HG02885 (cell line): ENCODE results near the gene MRPL14.
"Not testable (repeated sequence)": the region's sequence is repeated elsewhere in the genome, so short reads cannot be mapped to it uniquely, and the experiment has no call there.

Experiments
- ATAC-seq: cut with Tn5 transposase; IDR thresholded peaks from one replicate; pipeline ENCODE4 v1.9.1; 2021; ENCODE audit warnings: mild to moderate bottlenecking; ENCODE audit not compliant: unreplicated experiment, poor library complexity

MRPL14 gene

DNA sequence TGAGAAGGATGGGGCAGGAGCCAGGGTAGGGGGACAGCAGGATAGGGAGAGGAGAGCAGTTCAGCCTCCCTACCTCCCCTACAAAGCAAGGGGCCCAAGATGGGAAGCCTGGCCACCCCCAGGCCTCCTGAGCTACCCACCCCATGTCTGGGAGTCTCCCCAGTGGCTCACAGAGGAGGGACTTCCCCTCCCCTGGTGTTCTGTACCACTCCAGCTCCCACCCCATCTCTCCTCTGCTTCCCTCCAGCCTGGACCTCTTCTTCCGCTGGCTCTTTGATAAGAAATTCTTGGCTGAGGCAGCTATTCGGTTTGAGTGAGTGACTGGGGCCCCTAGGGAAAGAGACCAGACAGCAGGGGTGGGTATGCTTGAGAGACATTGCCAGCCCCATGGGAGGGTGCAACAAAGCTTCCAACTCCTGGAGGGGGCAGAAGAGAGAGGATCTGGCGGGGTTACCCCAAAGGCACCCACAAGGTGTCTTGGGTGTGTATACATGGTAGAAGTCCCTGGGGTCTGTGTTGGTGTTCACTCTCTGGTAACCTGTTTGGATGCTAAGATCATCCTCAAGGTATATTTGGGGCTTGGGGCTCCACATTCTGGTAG is 23.2 kb upstream of the MRPL14 start:
- ATAC-seq = no peak

- no peak for ATAC-seq
Measured at GRCh38 chr6:44149369-44150012, 22.2 kb upstream of the MRPL14 start.

- no peak for ATAC-seq
Measured at GRCh38 chr6:44148306-44148705, 21.1 kb upstream of the MRPL14 start.

DNA sequence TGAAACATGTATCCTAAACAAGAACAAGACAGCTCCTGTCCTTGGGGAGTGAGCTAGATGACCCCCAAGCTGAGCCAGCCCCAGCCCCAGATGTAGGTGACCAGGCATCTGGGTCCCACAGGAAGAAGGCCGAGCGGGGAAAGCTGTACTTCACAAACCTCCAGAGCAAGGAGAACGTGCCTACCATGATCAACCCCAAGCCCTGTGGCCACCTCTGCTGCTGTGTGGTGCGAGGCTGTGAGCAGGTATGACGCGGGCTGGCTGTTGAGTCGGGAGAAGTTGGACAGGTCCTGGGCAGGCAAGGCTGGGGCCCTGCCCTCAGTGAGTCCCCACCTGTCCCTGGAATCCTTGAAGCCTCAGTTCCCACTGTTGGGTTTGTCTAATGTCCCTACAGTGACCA is 20.0 kb upstream of the MRPL14 start:
- no peak for ATAC-seq

- no peak for ATAC-seq
Measured at GRCh38 chr6:44146685-44147084, 19.4 kb upstream of the MRPL14 start.

- no peak for ATAC-seq
Measured at GRCh38 chr6:44145839-44146238, 18.6 kb upstream of the MRPL14 start.

GRCh38 chr6:44144536-44144935 is 17.3 kb upstream of the MRPL14 start:
- ATAC-seq = not testable (repeated sequence)

- no peak for ATAC-seq
Measured at GRCh38 chr6:44143731-44144130, 16.5 kb upstream of the MRPL14 start.

DNA sequence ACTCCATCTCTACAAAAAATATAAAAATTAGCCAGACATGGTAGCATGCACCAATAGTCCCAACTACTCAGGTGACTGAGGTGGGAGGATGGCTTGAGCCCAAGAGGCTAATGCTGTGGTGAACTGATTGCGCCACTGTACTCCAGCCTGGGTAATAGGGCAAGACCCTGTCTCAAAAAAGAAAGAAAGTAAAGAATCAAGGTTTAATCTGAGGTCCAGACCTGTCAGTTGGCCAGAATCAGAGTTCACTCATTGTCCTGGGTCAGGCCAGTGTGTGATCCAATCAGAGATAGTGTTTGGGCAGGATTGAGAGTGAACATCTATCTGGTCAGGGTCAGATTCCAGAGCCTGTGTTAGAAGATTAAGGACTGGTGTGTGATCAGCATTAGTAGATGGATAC is 15.6 kb upstream of the MRPL14 start:
- no peak for ATAC-seq

DNA sequence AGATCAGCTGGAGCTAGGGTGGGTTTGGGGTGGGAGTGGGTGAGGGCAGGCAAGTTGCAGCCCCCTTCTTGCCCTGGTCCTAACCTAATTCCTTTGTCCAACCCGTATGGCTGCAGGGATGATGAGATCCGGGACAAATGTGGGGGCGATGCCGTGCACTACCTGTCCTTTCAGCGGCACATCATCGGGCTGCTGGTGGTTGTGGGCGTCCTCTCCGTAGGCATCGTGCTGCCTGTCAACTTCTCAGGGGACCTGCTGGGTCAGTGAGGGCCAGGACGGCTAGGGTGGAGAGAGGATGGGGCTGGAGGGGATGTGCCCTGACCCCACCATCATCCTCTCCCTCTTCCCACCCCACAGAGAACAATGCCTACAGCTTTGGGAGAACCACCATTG is 12.1 kb upstream of the MRPL14 start:
- ATAC-seq = no peak

GRCh38 chr6:44138717-44139350 is 11.6 kb upstream of the MRPL14 start:
- ATAC-seq = no peak

- ATAC-seq = no peak
Measured at GRCh38 chr6:44135875-44136274, 8.6 kb upstream of the MRPL14 start.

DNA sequence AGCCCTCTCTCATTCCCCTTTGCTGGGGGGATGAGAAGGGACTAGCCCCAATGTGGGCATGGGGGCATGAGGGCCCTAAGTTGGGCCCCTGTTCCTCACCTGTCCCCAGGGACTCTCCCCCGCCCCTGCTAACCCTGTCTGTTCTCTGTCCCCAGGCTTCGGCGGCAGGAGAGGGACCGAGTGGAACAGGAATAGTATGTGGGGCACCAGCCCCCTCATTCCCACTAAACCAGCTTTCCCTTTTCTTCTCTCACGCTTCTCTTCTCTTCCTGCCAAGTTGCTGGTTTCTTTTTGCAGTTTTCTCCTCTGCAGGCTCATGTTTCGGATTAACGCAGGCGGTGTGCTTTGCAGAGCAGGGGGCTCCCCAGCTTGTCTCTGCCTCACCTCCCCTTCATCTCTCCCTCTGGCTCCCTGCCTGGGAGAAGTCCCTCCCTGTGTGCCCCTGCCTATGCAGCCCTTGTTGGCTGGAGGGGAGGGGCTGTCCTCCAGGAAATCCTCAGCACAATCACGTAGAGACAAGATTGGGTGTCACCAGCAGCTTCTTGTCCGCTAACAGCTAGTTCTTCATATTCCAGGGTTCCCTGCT is 8.0 kb upstream of the MRPL14 start:
- no peak for ATAC-seq

GRCh38 chr6:44133981-44134711 is 6.9 kb upstream of the MRPL14 start:
- no peak for ATAC-seq

DNA sequence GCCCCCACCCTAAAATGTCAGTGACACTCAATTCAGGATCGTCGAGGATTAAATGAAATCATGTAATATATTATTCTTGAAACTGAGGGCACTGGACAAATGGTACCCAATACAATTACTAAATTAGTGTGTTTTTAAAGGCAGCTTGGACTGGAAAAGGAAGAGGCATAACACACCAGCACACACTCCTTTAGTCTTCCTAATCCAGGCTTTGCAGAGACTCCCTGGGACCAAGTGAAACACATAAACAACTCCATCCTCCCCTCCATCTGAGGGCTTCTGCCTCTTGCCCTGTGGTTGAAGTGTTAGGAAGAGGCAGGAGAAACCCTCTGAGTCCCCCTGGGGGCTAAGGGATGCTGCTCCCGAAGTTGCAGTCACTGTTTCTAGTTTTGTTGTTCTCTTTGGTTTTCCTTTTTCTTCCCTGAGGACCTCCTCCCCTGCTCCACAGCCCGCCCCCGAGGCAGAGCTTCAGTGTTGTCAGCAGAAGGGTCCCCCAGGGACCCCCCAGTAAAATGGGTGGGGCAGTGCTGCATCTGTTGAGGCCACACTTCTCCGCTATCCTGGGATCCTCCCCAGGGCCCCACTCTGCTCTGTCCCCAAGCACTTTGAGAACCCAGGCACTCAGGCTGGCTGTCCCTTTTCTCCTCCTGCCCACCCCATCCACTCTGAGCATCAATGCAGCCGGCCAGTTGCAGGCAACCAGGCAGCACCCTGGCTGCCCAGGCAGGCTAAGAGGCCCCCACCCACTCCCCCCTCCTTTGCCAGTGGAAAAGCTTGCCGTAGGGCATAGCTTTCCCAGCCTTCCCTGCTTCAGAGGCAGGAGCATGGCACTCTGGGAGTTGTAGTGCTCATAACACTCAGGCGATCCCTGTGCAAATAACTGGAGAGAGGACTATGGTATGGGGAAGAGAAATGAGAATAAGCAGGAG is 6.0 kb upstream of the MRPL14 start:
- ATAC-seq = no peak

DNA sequence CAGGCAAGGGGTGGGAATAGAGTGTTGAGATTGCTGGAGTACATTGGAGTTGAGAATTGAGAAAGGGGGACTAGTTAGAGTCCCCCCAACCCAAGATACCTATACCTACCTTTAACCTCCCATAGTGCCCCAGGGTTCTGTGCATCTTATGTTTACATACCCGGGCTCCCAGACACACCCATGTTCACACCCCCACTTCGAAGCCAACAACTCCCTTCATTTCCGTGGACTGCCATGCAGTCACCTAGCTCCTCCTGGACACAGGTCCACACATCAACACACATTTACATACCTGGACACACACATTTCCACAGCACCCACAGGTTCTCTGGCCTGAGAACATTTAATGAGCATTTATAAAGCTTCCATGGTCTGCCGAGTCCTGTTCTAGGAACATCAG is 5.2 kb upstream of the MRPL14 start:
- ATAC-seq = no peak

- no peak for ATAC-seq
Measured at GRCh38 chr6:44131892-44132291, 4.6 kb upstream of the MRPL14 start.

- no peak for ATAC-seq
Measured at GRCh38 chr6:44129841-44130322, 2.6 kb upstream of the MRPL14 start.

GRCh38 chr6:44128020-44128917 is 1.0 kb upstream of the MRPL14 start:
- ATAC-seq = no peak
